IMR-90 (cell line): ENCODE data around the gene SLC7A6OS. TPM values are rescaled to one million over a fixed set of nuclear protein-coding genes. Genes with fewer than 3 reads are reported as not detected.

Experiments
- ATAC-seq: fragments of 200-7000 bp; cut with Tn5 transposase; 2 replicates; pipeline ENCODE4 v1.9.1; 2020; ENCODE audit warnings: low read depth, mild to moderate bottlenecking, moderate library complexity
- BruUV-seq: library from RNA; stranded (reverse); fragments of 400-500 nt; replicated peaks from 2 replicates; lab custom pipeline; 2021; lab: Mats Ljungman, UMichigan
- CTCF ChIA-PET: fragments of 300-600 bp; formaldehyde crosslinking; extraction: SDS; loops from one replicate; lab custom pipeline; 2021; ENCODE audit warnings: antibody characterized with exemption; lab: Yijun Ruan, JAX
- POLR2A ChIA-PET: fragments of 300-600 bp; sonication (Branson Sonifier 250); formaldehyde crosslinking; loops from one replicate; lab custom pipeline; 2022; ENCODE audit warnings: antibody characterized with exemption; ENCODE audit not compliant: unreplicated experiment; lab: Charles Lee
- DNase-seq: peaks from one replicate; pipeline ENCODE4 v3.0.0; 2013
- H2AFZ ChIP-seq: replicated peaks from 2 replicates; pipeline ENCODE3; 2013; ENCODE audit warnings: low read length, mild to moderate bottlenecking; ENCODE audit not compliant: poor library complexity
- H2AK5ac ChIP-seq: 2 replicates; pipeline ENCODE4 v1.6.1; 2013; ENCODE audit warnings: low read depth, low read length, inconsistent platforms
- H2AK9ac ChIP-seq: replicated peaks from 2 replicates; pipeline ENCODE3; 2013; ENCODE audit warnings: mild to moderate bottlenecking, low read depth, low read length, moderate library complexity; ENCODE audit not compliant: poor library complexity
- H2BK120ac ChIP-seq: 2 replicates; pipeline ENCODE4 v1.6.1; 2013; ENCODE audit warnings: low read depth, low read length, inconsistent platforms
- H2BK15ac ChIP-seq: 3 replicates; pipeline ENCODE4 v1.6.1; 2013; ENCODE audit warnings: low read depth, low read length, inconsistent platforms
- H2BK20ac ChIP-seq: 2 replicates; pipeline ENCODE4 v1.6.1; 2013; ENCODE audit warnings: low read depth, mild to moderate bottlenecking, inconsistent platforms, low read length, moderate library complexity
- H2BK5ac ChIP-seq: 2 replicates; pipeline ENCODE4 v1.6.1; 2013; ENCODE audit warnings: mild to moderate bottlenecking, low read depth, low read length, inconsistent platforms; ENCODE audit not compliant: poor library complexity, severe bottlenecking
- H3K14ac ChIP-seq: replicated peaks from 2 replicates; pipeline ENCODE4 v1.6.1; 2013; ENCODE audit warnings: low read depth, low read length, inconsistent platforms
- H3K18ac ChIP-seq: 2 replicates; pipeline ENCODE4 v1.6.1; 2013; ENCODE audit warnings: low read depth, low read length, control low read depth
- H3K23ac ChIP-seq: 2 replicates; pipeline ENCODE4 v1.6.1; 2013; ENCODE audit warnings: low read depth, low read length, inconsistent platforms
- H3K27ac ChIP-seq: 2 replicates; pipeline ENCODE4 v1.5.1; 2013; ENCODE audit warnings: mild to moderate bottlenecking, control low read depth, low read length; ENCODE audit not compliant: insufficient read depth
- H3K27me3 ChIP-seq: 2 replicates; pipeline ENCODE4 v1.6.1; 2013; ENCODE audit warnings: low read length; ENCODE audit not compliant: control insufficient read depth, insufficient read depth
- H3K36me3 ChIP-seq: 2 replicates; pipeline ENCODE4 v1.6.1; 2013; ENCODE audit warnings: low read length, mixed read lengths; ENCODE audit not compliant: control insufficient read depth, insufficient read depth
- H3K4ac ChIP-seq: 2 replicates; pipeline ENCODE4 v1.6.1; 2013; ENCODE audit warnings: low read depth, low read length, inconsistent platforms
- H3K4me1 ChIP-seq: 2 replicates; pipeline ENCODE4 v1.6.1; 2013; ENCODE audit warnings: low read length, mixed read lengths; ENCODE audit not compliant: control insufficient read depth, insufficient read depth
- H3K4me2 ChIP-seq: 2 replicates; pipeline ENCODE4 v1.6.1; 2013; ENCODE audit warnings: low read depth, mild to moderate bottlenecking, control low read depth, low read length, moderate library complexity
- H3K4me3 ChIP-seq: 2 replicates; pipeline ENCODE4 v1.5.1; 2013; ENCODE audit warnings: low read depth, mild to moderate bottlenecking, control low read depth, low read length, moderate library complexity; ENCODE audit not compliant: insufficient read depth
- H3K56ac ChIP-seq: 2 replicates; pipeline ENCODE4 v1.6.1; 2013; ENCODE audit warnings: low read length, inconsistent platforms; ENCODE audit not compliant: insufficient read depth; ENCODE audit errors: extremely low read depth
- H3K79me1 ChIP-seq, 2 experiments: 2 replicates each; pipeline ENCODE4 v1.6.1; 2013; ENCODE audit warnings: low read length in 2 of 2, inconsistent platforms in 1 of 2, low read depth in 1 of 2
- H3K9ac ChIP-seq: 2 replicates; pipeline ENCODE4 v1.6.1; 2013; ENCODE audit warnings: low read depth, low read length, control low read depth
- H3K9me1 ChIP-seq: 2 replicates; pipeline ENCODE4 v1.6.1; 2013; ENCODE audit warnings: low read length, inconsistent platforms; ENCODE audit not compliant: insufficient read depth
- H3K9me3 ChIP-seq: 2 replicates; pipeline ENCODE4 v1.6.1; 2013; ENCODE audit warnings: low read length; ENCODE audit not compliant: control insufficient read depth, insufficient read depth
- H4K20me1 ChIP-seq: 2 replicates; pipeline ENCODE4 v1.6.1; 2013; ENCODE audit warnings: low read length, inconsistent platforms; ENCODE audit not compliant: insufficient read depth
- H4K5ac ChIP-seq: 2 replicates; pipeline ENCODE4 v1.6.1; 2013; ENCODE audit warnings: mild to moderate bottlenecking, low read depth, low read length, control low read depth
- H4K8ac ChIP-seq, 2 experiments: 2 replicates each; pipeline ENCODE4 v1.6.1; 2013; ENCODE audit warnings: low read depth in 2 of 2, low read length in 2 of 2, control low read depth in 1 of 2, inconsistent platforms in 1 of 2
- H4K91ac ChIP-seq: 2 replicates; pipeline ENCODE4 v1.6.1; 2013; ENCODE audit warnings: low read depth, low read length, inconsistent platforms; ENCODE audit not compliant: insufficient read depth
- CEBPB ChIP-seq: IDR thresholded peaks from 2 replicates; pipeline ENCODE4 v1.6.1; 2012; ENCODE audit warnings: low read depth, low read length, improper control_type of control experiment
- CTCF ChIP-seq: conservative IDR thresholded peaks from 2 replicates; pipeline ENCODE4 v1.5.1; 2012; ENCODE audit warnings: mild to moderate bottlenecking, low read depth, low read length, improper control_type of control experiment
- RAD21 ChIP-seq: IDR thresholded peaks from 2 replicates; pipeline ENCODE4 v1.6.1; 2012; ENCODE audit warnings: low read length, improper control_type of control experiment
- RCOR1 ChIP-seq: IDR thresholded peaks from 2 replicates; pipeline ENCODE4 v1.6.1; 2012; ENCODE audit warnings: mild to moderate bottlenecking, low read length, improper control_type of control experiment; ENCODE audit not compliant: insufficient replicate concordance
- SMC3 ChIP-seq: fragments of 150-350 bp; IDR thresholded peaks from 2 replicates; pipeline ENCODE4 v1.6.1; 2016; ENCODE audit warnings: low read depth, mild to moderate bottlenecking, antibody characterized with exemption, low read length, moderate library complexity
- WGBS, 2 experiments: methylation state at CpG; one replicate each; pipeline versions ENCODE4 v1.1.5 to v1.1.7; 2013; ENCODE audit warnings: missing lambda C conversion rate in 2 of 2; ENCODE audit not compliant: insufficient read length in 1 of 2; ENCODE audit errors: extremely low coverage in 2 of 2; 5-methylcytosine and 5-hydroxymethylcytosine counted together
- dilution Hi-C: fragments of 300-500 bp; cut with HindIII; formaldehyde crosslinking; loops from one replicate; pipeline ENCODE4 v1.14.3; 2018; ENCODE audit warnings: low sequenced_read_pairs; ENCODE audit not compliant: unreplicated experiment
- in situ Hi-C: fragments of 300-500 bp; cut with MboI; formaldehyde crosslinking; loops from 3 replicates; pipeline ENCODE4 v1.14.3; 2019; ENCODE audit warnings: low sequenced_read_pairs, inconsistent platforms, mixed read lengths
- intact Hi-C: fragments of 100-400 bp; cut with micrococcal nuclease; formaldehyde crosslinking; loops from 2 replicates; pipeline ENCODE4 v1.10.0; 2022
- polyA plus RNA-seq, 3 experiments: library from polyadenylated mRNA; depleted of rRNA; stranded (reverse); fragments of >200 nt; gene quantifications; 2 replicates each; pipeline ENCODE4 v1.2.3, GENCODE V29; 2012; ENCODE audit warnings: low replicate concordance in 1 of 3
- total RNA-seq: library from RNA; depleted of rRNA; stranded (reverse); fragments of >200 nt; gene quantifications from 2 replicates; pipeline ENCODE4 v1.2.3, GENCODE V29; 2012

The SLC7A6OS gene
- total and polyA plus RNA-seq, 2 of the 4 experiments (the other 2 are of a cell fraction) = 6.8 to 8.4 TPM

DNA sequence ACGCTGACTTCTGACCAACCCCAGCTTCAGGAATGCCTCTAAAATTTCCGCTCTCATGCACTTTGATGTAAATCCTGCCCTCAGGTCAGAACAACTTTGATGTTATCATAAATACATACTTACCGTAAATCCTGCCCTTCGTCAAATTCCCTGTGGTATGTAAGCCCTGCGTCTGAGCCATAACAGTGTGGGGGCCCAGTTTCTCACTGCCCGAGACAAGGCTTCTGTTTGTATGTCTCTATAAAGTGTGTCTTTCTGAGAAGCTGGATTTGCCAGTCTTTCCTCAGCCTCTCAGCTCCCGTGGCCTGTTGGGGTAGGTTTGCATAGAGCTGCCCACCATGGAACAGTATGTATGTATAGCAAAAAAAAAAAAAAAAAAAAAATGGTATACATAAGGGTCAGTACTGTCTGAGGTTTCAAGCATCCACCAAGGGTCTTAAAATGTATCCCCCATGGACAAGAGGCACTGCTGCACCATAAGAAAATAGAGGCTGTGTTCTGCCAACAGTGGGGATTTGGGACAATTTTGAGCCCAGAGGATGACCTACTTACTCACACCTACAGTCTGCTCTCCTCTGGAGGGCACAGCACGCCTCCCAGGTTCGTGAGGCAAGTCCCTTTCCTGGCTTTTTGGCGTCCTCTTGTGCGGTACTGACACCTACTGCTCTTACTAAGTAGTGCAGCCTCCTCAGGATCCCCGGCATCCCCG, 17.6 kb upstream of the SLC7A6OS start:
- H3K36me3 ChIP-seq = peaks cover 16% of the 10 kb centered on the region
- H3K23ac ChIP-seq = no peak overlapping the region
- no peak overlapping the region for H3K9ac ChIP-seq
- H3K14ac ChIP-seq = no peak overlapping the region
- no peak overlapping the region for H2BK5ac ChIP-seq
- WGBS, 2 experiments = 0% methylated on average over 4 of the region's 13 CpGs; no CpG with 5 or more reads in 1 of the 2 experiments
- no peak overlapping the region for H2AK9ac ChIP-seq
- CTCF ChIA-PET = interaction anchor here (0.7 to 2.4 kb wide), 5 partner anchors 17 to 70 kb away, joined by 3 to 10 read pairs (median 4); partner anchors contain the start of gene SLC7A6
- peak; percentile 86 for ATAC-seq
- H3K4me1 ChIP-seq = peaks cover 10% of the 10 kb centered on the region
- DNase-seq = peak; percentile 83
- no peaks in the 10 kb centered on the region for H3K9me3 ChIP-seq
- no peak overlapping the region for H3K4me3 ChIP-seq
- H4K91ac ChIP-seq = no peak overlapping the region
- no peak overlapping the region for H4K8ac ChIP-seq
- peaks cover 0 to 3% of the 10 kb centered on the region in 2 experiments; a peak in 1 of 4 replicates for H3K79me1 ChIP-seq
- H2AK5ac ChIP-seq = no peak overlapping the region
- no peak overlapping the region for H2BK15ac ChIP-seq
- no peaks in the 10 kb centered on the region for H3K27me3 ChIP-seq
- H3K27ac ChIP-seq = no peak overlapping the region
- in situ Hi-C loops (loop anchor here (5.0 kb wide), 1 partner anchor 66 kb away; the partner anchor contains the start of gene SLC7A6), dilution Hi-C loops (no loop called here), intact Hi-C loops (loop anchor here (1.0 to 10.0 kb wide), 4 partner anchors 18 to 244 kb away; partner anchors contain the start of genes NFATC3, PLA2G15, PRMT7 and SLC7A6OS)
- no peak overlapping the region for H2AFZ ChIP-seq
- H3K4ac ChIP-seq = no peak overlapping the region
- no peak overlapping the region for H3K4me2 ChIP-seq
- no peak overlapping the region for H3K18ac ChIP-seq
- TF ChIP-seq CTCF (peak; percentile 94), SMC3 (peak; percentile 68), CEBPB (peak; percentile 20; the same call in 1 of the 2 replicates), RCOR1 (no peak), RAD21 (peak; percentile 92)
- H3K56ac ChIP-seq = no peak overlapping the region
- BruUV-seq = no TSS peak
- H3K9me1 ChIP-seq = 0 out of 2 replicates have a peak, but pooled peaks cover 2% of the 10 kb centered on the region
- H2BK120ac ChIP-seq = no peak overlapping the region
- no peak overlapping the region for H4K5ac ChIP-seq
- POLR2A ChIA-PET = no interaction called here
- no peak overlapping the region for H2BK20ac ChIP-seq
- H4K20me1 ChIP-seq = peaks cover 6% of the 10 kb centered on the region; the same call in 1 of the 2 replicates
